HepG2 (cell line): ENCODE results near the gene ALOX12. TPM values are rescaled to one million over a fixed set of nuclear protein-coding genes. Genes with fewer than 3 reads are reported as not detected.

Source experiments
- ATF4 ChIP-seq, 2 experiments: fragments of 450-650 bp in 1 of 2; sonication (generic) in 1 of 2; formaldehyde crosslinking; IDR thresholded peaks; 2 replicates each; pipeline versions ENCODE4 v1.5.0 to v1.8.0; 2020 to 2022; ENCODE audit warnings: mild to moderate bottlenecking in 1 of 2, missing genetic modification reagents in 1 of 2
- HMG20A ChIP-seq: IDR thresholded peaks from 2 replicates; pipeline ENCODE4 v1.6.1; 2016; ENCODE audit warnings: borderline replicate concordance
- NPAS2 ChIP-seq: sonication (generic); formaldehyde crosslinking; IDR thresholded peaks from 2 replicates; pipeline ENCODE4 v1.8.0; 2022; ENCODE audit warnings: mild to moderate bottlenecking, missing genetic modification reagents, borderline replicate concordance
- PHF21A ChIP-seq: sonication (generic); formaldehyde crosslinking; IDR thresholded peaks from 2 replicates; pipeline ENCODE4 v1.5.0; 2020; ENCODE audit warnings: mild to moderate bottlenecking, missing genetic modification reagents
- REST ChIP-seq, 2 experiments: IDR thresholded peaks; 2 replicates each; pipeline ENCODE4 v1.6.1; 2011 to 2012; ENCODE audit warnings: low read length in 2 of 2, borderline replicate concordance in 1 of 2, low read depth in 1 of 2, mild to moderate bottlenecking in 1 of 2, moderate library complexity in 1 of 2
- TOPORS ChIP-seq: sonication (generic); formaldehyde crosslinking; IDR thresholded peaks from 2 replicates; pipeline ENCODE4 v1.8.0; 2023; ENCODE audit warnings: mild to moderate bottlenecking, missing genetic modification reagents
- ZKSCAN5 ChIP-seq: sonication (generic); formaldehyde crosslinking; IDR thresholded peaks from 2 replicates; pipeline ENCODE4 v1.5.1; 2020; ENCODE audit warnings: mild to moderate bottlenecking, missing genetic modification reagents
- ZNF547 ChIP-seq: sonication (generic); formaldehyde crosslinking; IDR thresholded peaks from 2 replicates; pipeline ENCODE4 v1.5.1; 2020; ENCODE audit warnings: mild to moderate bottlenecking, missing genetic modification reagents
- ZNF598 ChIP-seq: sonication (generic); formaldehyde crosslinking; IDR thresholded peaks from 2 replicates; pipeline ENCODE4 v1.5.1; 2020; ENCODE audit warnings: mild to moderate bottlenecking, missing genetic modification reagents, borderline replicate concordance
- ZNF773 ChIP-seq: sonication (generic); formaldehyde crosslinking; IDR thresholded peaks from 2 replicates; pipeline ENCODE4 v1.4.0; 2020; ENCODE audit warnings: missing genetic modification reagents, borderline replicate concordance
- ZNF850 ChIP-seq: sonication (generic); formaldehyde crosslinking; conservative IDR thresholded peaks from 2 replicates; pipeline ENCODE4 v1.9.0; 2021; ENCODE audit warnings: mild to moderate bottlenecking, missing genetic modification reagents
- polyA plus RNA-seq, 8 experiments: library from polyadenylated mRNA; depleted of rRNA in 3 of 8; stranded (reverse) in 7 of 8; unstranded in 1 of 8; fragments of >200 nt; fragmentation: Illumina TruSeq in 4 of 8; extraction: Trizol in 4 of 8; gene quantifications; 2 replicates each; pipeline versions ENCODE4 v1.2.1 to v1.2.3, GENCODE V29; 2011 to 2016; ENCODE audit warnings: low read depth in 4 of 8, missing spikeins in 1 of 8, mixed read lengths in 1 of 8; ENCODE audit not compliant: insufficient read depth in 1 of 8
- total RNA-seq, 5 experiments: library from RNA; depleted of rRNA; stranded (reverse); fragments of >200 nt; fragmentation: Illumina TruSeq; extraction: Trizol; gene quantifications; 2 replicates each; pipeline ENCODE4 v1.2.3, GENCODE V29; 2016; ENCODE audit warnings: low read depth in 1 of 5
- TF ChIP-seq, protein P1 (sequence below): sonication (generic); formaldehyde crosslinking; IDR thresholded peaks from 2 replicates; pipeline ENCODE4 v1.5.0; 2020; ENCODE audit warnings: mild to moderate bottlenecking, missing genetic modification reagents, borderline replicate concordance
- TF ChIP-seq, protein P2 (sequence below): IDR thresholded peaks from 2 replicates; pipeline ENCODE4 v1.6.1; 2012; ENCODE audit warnings: low read depth, low read length, improper control_type of control experiment

ALOX12 gene
- total and polyA plus RNA-seq, 2 of the 13 experiments (the other 11 are each of a cell fraction or from before 2014, with no cell fraction given): not detected

DNA sequence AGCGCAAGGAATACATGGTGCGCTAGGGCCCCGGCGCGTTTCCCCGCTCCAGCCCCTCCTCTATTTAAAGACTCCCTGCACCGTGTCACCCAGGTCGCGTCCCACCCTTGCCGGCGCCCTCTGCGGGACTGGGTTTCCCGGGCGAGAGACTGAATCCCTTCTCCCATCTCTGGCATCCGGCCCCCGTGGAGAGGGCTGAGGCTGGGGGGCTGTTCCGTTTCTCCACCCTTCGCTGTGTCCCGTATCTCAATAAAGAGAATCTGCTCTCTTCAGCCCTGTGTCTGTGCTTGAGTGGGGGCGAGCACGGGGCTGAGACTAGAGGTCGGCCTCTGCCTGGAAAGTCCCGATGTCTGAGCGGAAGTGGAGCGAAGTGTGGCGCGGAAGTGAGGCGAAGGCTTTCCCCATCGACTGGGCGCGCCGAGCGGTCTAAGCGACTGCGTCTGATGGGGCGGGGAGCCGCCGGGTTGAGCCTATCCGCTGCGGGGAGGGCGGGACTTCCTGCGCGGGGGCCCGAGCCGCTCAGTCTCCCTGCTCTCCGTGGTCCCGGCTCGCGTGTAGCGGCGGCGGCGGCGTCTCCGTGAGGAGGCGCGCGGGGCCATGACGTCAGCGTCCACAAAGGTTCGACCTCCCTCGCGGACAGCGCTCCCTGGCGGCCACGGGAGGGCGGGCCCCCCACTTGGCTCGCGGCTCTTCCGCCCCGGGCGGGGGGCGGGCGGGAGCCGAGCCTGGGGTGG, 18.6 kb downstream of the ALOX12 start (continued):
- TF ChIP-seq, protein P1, sequence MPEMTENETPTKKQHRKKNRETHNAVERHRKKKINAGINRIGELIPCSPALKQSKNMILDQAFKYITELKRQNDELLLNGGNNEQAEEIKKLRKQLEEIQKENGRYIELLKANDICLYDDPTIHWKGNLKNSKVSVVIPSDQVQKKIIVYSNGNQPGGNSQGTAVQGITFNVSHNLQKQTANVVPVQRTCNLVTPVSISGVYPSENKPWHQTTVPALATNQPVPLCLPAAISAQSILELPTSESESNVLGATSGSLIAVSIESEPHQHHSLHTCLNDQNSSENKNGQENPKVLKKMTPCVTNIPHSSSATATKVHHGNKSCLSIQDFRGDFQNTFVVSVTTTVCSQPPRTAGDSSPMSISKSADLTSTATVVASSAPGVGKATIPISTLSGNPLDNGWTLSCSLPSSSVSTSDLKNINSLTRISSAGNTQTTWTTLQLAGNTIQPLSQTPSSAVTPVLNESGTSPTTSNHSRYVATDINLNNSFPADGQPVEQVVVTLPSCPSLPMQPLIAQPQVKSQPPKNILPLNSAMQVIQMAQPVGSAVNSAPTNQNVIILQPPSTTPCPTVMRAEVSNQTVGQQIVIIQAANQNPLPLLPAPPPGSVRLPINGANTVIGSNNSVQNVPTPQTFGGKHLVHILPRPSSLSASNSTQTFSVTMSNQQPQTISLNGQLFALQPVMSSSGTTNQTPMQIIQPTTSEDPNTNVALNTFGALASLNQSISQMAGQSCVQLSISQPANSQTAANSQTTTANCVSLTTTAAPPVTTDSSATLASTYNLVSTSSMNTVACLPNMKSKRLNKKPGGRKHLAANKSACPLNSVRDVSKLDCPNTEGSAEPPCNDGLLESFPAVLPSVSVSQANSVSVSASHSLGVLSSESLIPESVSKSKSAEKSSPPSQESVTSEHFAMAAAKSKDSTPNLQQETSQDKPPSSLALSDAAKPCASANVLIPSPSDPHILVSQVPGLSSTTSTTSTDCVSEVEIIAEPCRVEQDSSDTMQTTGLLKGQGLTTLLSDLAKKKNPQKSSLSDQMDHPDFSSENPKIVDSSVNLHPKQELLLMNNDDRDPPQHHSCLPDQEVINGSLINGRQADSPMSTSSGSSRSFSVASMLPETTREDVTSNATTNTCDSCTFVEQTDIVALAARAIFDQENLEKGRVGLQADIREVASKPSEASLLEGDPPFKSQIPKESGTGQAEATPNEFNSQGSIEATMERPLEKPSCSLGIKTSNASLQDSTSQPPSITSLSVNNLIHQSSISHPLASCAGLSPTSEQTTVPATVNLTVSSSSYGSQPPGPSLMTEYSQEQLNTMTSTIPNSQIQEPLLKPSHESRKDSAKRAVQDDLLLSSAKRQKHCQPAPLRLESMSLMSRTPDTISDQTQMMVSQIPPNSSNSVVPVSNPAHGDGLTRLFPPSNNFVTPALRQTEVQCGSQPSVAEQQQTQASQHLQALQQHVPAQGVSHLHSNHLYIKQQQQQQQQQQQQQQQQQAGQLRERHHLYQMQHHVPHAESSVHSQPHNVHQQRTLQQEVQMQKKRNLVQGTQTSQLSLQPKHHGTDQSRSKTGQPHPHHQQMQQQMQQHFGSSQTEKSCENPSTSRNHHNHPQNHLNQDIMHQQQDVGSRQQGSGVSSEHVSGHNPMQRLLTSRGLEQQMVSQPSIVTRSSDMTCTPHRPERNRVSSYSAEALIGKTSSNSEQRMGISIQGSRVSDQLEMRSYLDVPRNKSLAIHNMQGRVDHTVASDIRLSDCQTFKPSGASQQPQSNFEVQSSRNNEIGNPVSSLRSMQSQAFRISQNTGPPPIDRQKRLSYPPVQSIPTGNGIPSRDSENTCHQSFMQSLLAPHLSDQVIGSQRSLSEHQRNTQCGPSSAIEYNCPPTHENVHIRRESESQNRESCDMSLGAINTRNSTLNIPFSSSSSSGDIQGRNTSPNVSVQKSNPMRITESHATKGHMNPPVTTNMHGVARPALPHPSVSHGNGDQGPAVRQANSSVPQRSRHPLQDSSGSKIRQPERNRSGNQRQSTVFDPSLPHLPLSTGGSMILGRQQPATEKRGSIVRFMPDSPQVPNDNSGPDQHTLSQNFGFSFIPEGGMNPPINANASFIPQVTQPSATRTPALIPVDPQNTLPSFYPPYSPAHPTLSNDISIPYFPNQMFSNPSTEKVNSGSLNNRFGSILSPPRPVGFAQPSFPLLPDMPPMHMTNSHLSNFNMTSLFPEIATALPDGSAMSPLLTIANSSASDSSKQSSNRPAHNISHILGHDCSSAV (CRISPR knock-in tag): no peak
- no peak for TF ChIP-seq ZNF773
- TF ChIP-seq ATF4 (CRISPR knock-in tag; IDR thresholded peaks at IDR 0.05): peak in 1 of 2 experiments; percentile 41; a peak in 1 of 4 replicates
- no peak for TF ChIP-seq ZNF850 (CRISPR knock-in tag)
- TF ChIP-seq ZNF547 (CRISPR knock-in tag): 0 out of 2 replicates have a peak, but pooled peaks have one; percentile 28
- TF ChIP-seq TOPORS (CRISPR knock-in tag): no peak
- TF ChIP-seq ZNF598: 0 out of 2 replicates have a peak, but pooled peaks have one; percentile 20
- TF ChIP-seq PHF21A (CRISPR knock-in tag): 0 out of 2 replicates have a peak, but pooled peaks have one; percentile 41
- TF ChIP-seq ZKSCAN5 (CRISPR knock-in tag): no peak
- TF ChIP-seq, protein P2, sequence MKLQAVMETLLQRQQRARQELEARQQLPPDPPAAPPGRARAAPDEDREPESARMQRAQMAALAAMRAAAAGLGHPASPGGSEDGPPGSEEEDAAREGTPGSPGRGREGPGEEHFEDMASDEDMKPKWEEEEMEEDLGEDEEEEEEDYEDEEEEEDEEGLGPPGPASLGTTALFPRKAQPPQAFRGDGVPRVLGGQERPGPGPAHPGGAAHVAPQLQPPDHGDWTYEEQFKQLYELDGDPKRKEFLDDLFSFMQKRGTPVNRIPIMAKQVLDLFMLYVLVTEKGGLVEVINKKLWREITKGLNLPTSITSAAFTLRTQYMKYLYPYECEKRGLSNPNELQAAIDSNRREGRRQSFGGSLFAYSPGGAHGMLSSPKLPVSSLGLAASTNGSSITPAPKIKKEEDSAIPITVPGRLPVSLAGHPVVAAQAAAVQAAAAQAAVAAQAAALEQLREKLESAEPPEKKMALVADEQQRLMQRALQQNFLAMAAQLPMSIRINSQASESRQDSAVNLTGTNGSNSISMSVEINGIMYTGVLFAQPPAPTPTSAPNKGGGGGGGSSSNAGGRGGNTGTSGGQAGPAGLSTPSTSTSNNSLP: no peak
- TF ChIP-seq HMG20A (CRISPR knock-in tag): no peak
- TF ChIP-seq NPAS2 (CRISPR knock-in tag): no peak
- TF ChIP-seq REST (IDR thresholded peaks at IDR 0.05; ENCODE audit: borderline replicate concordance in 1 of 2, low read depth in 1 of 2, low read length in 2 of 2): no peak
